Erythroblast (primary cell): ENCODE data around the gene PIP5K1C.

Experiments used
- DNase-seq, 2 experiments: peaks; one replicate each; lab custom pipeline; 2025; lab: John Stamatoyannopoulos, UW
- GATA1 ChIP-seq: IDR thresholded peaks from 2 replicates; pipeline ENCODE4 v1.6.1; 2011; ENCODE audit warnings: low read depth, mild to moderate bottlenecking, control low read depth, low read length, moderate library complexity
- POLR2A ChIP-seq: IDR thresholded peaks from 2 replicates; pipeline ENCODE4 v1.6.1; 2011; ENCODE audit warnings: mild to moderate bottlenecking, low read length

Gene PIP5K1C

GRCh38 chr19:3605770-3606169, 94.5 kb downstream of the PIP5K1C start:
- TF ChIP-seq GATA1 (no peak), POLR2A (no peak)
- DNase-seq = no peak

DNA sequence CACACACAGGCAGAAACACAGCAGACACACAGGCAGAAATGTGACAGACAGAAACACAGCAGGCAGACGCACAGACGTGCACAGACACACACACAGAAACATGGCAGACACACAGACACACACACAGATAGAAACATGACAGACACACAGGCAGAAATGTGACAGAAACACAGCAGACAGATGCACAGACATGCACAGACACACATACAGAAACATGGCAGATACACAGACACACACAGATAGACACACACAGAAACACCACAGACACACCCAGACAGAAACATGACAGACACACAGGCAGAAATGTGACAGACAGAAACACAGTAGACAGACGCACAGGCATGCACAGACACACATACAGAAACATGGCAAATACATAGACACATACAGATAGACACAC, 94.9 kb downstream of the PIP5K1C start:
- TF ChIP-seq POLR2A = no peak
- no peak for TF ChIP-seq GATA1
- no peak for DNase-seq

DNA sequence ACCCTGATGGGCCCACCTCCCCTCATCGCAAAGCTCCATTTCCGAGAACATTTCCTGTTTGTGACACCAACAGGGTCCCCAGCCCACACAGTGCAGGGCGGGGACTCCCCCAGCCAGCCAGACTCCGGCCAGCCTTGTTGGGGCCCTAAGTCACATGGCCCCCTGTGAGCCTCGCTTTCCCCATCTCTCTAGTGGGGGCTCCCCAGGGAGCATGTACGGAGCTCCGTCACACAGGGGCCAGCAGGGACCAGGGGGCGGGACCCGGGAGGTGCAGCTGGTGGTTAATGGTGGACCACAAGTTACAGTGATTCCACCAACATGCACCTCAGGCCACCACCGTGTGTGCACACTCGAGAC, 95.3 kb downstream of the PIP5K1C start:
- no peak for DNase-seq

DNA sequence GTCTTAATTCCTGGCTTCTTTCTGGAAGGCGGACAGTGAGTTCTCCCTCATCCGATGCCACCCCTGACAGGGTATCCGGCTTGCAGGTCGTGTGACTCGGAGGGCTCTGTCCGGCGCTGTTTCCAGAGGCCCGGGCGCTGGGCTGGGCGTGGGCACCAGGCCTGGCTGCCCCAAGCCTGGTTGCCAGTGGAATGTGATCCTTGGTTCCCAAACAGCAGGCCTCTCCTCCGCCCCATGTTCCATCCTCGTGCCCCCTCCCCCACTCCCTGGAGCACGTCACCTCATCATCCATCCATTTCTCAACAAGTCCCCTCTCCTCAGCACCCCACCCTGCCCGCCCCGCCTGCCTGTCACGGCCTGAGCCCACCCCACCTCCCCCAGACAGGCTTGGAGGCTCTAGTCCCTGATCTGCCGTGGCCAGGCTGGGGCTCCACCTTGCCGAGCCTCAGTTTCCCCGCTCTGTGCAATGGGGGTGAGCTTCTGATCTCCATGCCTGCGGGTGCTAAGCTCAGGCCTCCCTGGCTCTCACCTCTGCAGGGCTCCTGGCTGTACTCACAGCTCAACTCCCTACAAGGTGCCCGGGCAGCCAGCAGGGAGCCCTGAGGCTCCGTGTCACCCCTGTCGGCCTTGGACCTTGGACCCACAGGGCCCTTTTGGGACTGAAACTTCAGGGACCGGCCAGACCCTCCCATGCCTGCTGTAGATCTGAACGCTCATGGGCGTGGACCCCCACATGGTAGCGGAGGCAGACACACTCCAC, 95.9 kb downstream of the PIP5K1C start:
- TF ChIP-seq POLR2A (no peak), GATA1 (no peak)
- no peak for DNase-seq

More for the DNA sequence above, 95.3 kb downstream of the PIP5K1C start:
- TF ChIP-seq POLR2A = no peak

DNA sequence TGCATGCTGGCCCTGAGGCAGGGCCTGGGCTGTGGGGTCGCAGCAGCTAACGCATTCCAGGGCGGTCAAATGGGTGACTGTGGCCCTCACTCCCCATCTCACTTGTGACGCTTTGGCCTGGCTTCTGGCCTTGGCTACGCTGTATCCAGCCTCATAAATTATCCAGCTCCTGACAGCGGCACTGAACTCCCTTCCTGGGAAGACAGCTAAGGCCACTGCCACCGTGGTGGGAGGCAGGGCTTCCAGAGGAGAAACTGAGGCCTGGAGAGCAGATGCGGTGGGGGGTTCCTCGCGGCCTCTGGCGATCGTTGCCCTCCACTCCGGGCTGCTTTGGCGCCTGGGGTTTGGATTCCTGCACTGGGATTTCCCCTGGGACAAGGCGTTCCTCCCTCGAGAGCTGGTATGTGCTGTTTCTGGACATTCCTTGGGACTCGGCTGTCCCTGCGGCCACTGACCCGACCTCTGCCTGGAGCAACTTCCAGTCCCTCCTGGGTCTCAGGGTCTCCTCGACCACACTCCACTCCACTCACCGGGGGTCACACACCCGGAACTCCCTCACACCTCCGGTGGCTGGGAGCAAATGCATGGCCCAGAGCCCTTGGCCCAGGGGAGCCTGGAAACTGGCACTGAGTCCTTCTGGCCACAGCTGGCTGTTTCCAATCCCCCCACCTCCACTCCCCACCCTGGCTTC, 97.0 kb downstream of the PIP5K1C start:
- TF ChIP-seq POLR2A (no peak), GATA1 (no peak)
- no peak for DNase-seq

DNA sequence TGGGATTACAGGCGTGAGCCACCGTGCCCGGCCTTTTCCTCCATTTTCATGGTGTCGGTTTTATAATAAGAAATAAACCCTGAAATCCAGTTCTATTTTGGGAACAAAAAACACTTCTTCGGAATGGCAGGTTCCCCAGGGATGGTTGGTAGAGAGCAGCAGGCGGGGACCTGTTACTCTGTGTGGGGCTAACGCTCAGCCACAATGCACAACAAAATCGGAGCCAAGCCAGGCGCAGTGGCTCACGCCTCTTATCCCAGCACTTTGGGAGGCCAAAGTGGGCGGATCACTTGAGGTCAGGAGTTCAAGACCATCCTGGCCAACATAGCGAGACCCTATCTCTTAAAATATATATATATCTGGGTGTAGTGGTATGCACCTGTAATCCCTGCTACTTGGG, 99.2 kb downstream of the PIP5K1C start:
- no peak for TF ChIP-seq POLR2A
- no peak for TF ChIP-seq GATA1
- no peak for DNase-seq

DNA sequence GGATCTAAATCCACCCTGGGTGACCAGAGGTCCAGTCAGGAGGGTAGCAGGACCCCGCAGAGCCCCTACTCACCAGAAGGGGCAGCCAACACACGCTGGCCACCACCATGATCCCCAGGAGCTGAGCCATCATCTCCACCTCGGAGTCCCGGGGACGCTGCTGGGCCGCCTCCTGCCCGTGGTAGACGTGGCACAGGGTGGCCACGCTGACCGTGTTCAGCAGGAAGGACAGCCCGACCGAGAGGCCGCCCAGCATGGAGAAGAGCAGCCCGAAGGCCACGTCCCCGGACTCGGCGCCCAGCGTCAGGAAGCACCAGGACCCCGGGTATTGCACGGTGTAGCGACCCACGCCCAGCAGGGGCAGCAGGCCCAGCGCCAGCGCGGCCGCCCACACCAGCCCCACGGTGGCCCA, 100.5 kb downstream of the PIP5K1C start:
- no peak for DNase-seq
- TF ChIP-seq POLR2A = no peak
- TF ChIP-seq GATA1 = no peak

GRCh38 chr19:3595521-3596061, 104.7 kb downstream of the PIP5K1C start:
- no peak for TF ChIP-seq POLR2A
- no peak for TF ChIP-seq GATA1
- no peak for DNase-seq

- no peak for DNase-seq
- TF ChIP-seq GATA1 = no peak
- TF ChIP-seq POLR2A = no peak
These were observed 107.1 kb downstream of the PIP5K1C start for GRCh38 chr19:3593156-3593555.

GRCh38 chr19:3591876-3592613, 108.2 kb downstream of the PIP5K1C start:
- TF ChIP-seq GATA1 (no peak), POLR2A (no peak)

GRCh38 chr19:3590991-3591659, 109.1 kb downstream of the PIP5K1C start:
- no peak for TF ChIP-seq POLR2A
- TF ChIP-seq GATA1 = no peak
- DNase-seq = no peak

More at GRCh38 chr19:3591876-3592613, 108.2 kb downstream of the PIP5K1C start:
- DNase-seq = no peak

DNA sequence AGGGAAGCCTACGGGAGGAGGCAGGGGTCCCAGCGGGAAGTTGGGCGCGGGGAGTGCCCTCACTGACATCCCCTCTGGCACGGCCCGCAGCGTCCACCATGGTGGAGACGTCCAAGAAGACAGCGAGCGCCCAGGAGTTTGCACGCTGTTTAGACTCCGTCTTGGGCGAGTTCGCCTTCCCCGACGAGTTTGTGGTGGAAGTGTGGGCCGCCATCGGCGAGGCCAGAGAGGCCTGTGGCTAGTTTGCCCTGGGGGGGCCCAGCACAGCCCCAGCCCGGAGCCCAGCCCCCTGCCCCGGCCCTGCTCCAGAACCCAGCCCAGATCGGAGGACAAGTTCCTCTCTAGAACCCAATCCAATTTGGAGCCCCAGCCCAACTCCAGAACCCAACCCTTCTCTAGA, 110.3 kb downstream of the PIP5K1C start:
- TF ChIP-seq GATA1 (no peak), POLR2A (no peak)
- DNase-seq = no peak

GRCh38 chr19:3589439-3589838, 110.8 kb downstream of the PIP5K1C start:
- TF ChIP-seq POLR2A = no peak
- TF ChIP-seq GATA1 = no peak
- DNase-seq = no peak
